Esophagus muscularis mucosa (tissue), 4 donors: ENCODE results near the gene ATP8B3.

Experiments
- EP300 ChIP-seq: sonication (generic); formaldehyde crosslinking; IDR thresholded peaks from one replicate; pipeline ENCODE4 v1.6.1; 2017; ENCODE audit warnings: antibody characterized with exemption
- POLR2A ChIP-seq: fragments of 450-650 bp; IDR thresholded peaks from one replicate; pipeline ENCODE4 v1.6.1; 2017; ENCODE audit warnings: antibody characterized with exemption, moderate library complexity, mild to moderate bottlenecking, low read depth
- POLR2AphosphoS5 ChIP-seq, 2 donors: sonication (generic); formaldehyde crosslinking; IDR thresholded peaks; one replicate each; pipeline ENCODE4 v1.6.1; 2017; ENCODE audit warnings: antibody characterized with exemption in 2 of 2
- TF ChIP-seq, protein P1 (sequence below), 3 experiments: fragments of 200-600 bp in 2 of 3; fragments of 450-650 bp in 1 of 3; sonication (generic) in 2 of 3; IDR thresholded peaks; one replicate each; pipeline ENCODE4 v1.5.1; 2017 to 2019; ENCODE audit warnings: antibody characterized with exemption in 3 of 3, mild to moderate bottlenecking in 2 of 3, moderate library complexity in 1 of 3

DNA sequence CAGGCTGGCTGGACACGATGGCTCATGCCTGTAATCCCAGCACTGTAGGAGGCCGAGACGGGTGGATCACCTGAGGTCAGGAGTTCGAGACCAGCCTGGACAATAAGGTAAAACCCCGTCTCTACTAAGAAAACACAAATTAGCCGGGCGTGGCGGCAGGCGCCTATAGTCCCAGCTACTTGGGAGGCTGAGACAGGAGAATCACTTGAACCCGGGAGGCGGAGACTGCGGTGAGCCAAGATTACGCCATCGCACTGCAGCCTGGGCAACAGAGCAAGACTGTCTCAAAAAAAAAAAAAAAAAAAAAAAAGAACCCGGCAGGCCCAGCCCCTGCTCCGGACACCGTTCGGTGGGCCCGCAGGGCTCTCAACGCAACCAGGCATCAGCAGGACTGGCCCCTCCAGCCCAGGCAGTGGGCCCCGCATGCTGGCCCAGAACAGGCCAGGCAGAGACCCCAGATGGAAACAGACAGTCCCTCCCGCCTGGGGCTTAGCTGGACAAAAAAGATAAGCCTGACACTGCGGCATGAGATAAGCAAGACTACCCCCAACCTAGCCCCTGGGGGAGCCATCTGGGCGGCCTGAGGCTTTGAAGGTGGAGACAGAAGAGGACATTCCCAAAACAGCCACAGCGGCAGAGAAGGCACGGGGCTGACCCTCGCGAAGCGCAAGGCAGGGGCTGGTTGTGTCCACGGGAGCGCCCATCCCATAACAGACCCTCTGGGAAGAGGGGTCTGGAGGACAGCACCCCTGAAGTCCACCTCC lies 24.6 kb upstream of the ATP8B3 start:
- TF ChIP-seq EP300, result no peak
- TF ChIP-seq, protein P1, sequence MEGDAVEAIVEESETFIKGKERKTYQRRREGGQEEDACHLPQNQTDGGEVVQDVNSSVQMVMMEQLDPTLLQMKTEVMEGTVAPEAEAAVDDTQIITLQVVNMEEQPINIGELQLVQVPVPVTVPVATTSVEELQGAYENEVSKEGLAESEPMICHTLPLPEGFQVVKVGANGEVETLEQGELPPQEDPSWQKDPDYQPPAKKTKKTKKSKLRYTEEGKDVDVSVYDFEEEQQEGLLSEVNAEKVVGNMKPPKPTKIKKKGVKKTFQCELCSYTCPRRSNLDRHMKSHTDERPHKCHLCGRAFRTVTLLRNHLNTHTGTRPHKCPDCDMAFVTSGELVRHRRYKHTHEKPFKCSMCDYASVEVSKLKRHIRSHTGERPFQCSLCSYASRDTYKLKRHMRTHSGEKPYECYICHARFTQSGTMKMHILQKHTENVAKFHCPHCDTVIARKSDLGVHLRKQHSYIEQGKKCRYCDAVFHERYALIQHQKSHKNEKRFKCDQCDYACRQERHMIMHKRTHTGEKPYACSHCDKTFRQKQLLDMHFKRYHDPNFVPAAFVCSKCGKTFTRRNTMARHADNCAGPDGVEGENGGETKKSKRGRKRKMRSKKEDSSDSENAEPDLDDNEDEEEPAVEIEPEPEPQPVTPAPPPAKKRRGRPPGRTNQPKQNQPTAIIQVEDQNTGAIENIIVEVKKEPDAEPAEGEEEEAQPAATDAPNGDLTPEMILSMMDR (IDR thresholded peaks at IDR 0.05), result no peak
- TF ChIP-seq POLR2AphosphoS5 (IDR thresholded peaks at IDR 0.05), result no peak
- TF ChIP-seq POLR2A, result no peak
